ENCODE data around the gene NFKBIA.
"Not testable (repeated sequence)": the region's sequence is repeated elsewhere in the genome, so short reads cannot be mapped to it uniquely, and the experiment has no call there.

The NFKBIA gene

DNA sequence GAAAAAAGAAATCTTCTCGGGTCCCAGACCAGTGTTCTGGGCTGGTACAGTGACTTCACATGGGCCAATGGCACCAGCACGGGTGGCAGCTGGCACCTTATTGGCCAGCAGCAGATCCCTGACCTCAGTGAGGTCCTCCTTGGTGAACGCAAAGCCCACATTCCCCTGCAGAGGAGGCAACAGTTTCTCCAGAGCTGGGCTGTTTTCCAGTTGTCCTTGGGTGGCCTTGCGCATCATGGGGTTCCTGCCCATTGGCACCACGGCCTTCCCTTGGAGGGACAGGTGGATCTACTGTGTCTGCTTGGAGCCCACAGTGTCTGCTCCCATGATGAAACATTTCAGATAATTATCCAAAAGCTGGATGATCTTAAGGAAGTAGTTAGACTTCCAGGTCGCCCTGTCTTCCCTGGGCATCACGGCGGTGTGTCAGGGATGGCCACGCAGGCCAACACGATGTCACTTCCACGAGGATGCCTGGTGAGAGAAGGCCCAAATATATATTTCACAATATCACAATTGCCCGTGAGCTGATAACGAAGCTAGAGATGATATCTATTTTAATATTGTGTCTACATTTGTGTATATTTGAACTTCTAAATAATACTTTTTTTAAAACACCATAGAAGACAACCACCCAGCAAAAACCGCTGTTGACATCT is 15.8 kb downstream of the NFKBIA start:
- DNase-seq: no peak

DNA sequence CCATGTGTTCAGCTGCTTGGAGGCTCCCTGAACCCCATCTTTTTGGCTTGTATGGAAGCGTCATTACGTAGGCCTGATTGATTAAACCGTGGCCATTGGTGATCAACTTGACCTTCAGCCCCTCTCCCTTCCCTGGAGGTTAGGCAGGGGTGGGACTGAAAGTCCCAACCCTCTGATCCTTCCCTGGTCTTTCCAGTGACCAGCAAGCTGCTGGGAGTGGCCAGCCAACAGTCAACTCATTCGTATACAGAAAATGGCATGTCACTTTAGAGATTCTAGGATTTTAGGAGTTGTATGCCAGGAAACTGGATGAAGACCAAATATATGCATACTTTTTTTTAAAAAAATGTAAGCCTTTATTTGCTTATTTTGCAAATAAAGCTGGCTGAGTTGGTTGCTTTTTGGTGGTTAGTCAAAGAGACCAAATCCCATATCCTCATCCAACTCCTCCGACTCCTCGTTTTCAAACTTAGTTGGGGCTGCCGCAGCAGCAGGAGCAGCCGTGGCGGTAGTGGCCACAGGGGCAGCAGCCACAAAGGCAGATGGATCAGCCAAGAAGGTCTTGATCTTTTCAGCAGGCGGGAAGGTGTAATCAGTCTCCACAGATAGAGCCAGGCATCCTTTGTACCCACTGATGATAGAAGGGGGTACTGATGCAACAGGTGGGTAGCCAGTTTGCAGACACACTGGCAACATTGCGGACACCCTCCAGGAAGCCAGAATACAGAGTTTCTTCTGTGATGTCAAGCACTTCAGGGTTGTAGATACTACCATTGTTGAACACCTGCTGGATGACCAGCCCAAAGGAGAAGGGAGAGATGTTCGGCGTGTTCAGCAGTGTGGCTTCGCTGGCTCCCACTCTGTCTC is 16.6 kb downstream of the NFKBIA start:
- no peak for DNase-seq

DNA sequence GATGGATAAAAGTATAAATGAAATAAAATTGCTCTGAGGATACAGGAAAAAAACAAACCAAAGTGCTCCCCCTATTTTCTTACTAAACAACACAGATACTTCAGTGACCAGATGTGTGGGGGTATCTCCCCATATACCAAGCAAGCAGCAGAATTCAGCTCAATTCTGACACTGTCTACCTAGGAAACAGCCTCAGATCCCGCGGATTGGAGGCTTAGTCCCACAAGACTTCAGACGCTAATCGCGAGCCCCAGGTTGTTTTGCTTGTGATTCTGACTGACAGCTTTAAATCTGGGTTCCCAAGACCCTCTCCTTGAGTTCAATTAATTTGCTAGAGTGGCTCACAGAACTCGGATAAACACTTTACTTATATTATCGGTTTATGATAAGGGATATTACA is 17.3 kb downstream of the NFKBIA start:
- DNase-seq: no peak

DNA sequence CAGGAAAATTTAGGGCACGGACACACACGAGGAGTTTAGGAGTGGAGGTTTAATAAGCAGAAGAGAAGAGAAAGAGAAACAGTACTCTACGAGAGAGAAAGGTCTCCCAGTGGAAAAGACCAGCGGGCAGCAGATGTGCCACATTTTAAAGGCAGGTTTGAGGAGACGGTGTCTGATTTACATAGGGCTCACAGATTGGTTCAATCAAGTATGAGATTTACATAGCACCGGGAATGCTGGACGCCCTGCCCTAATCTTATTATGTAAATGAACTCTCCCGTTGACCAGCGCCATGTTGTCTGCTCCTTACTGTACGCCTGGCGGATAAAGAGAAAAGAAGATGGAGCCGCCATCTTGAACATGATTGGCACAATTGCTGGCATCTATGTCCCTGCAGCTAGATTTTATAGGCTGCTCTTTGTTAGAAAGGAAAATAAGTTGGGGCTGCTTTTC is 17.9 kb downstream of the NFKBIA start:
- DNase-seq: no peak

DNA sequence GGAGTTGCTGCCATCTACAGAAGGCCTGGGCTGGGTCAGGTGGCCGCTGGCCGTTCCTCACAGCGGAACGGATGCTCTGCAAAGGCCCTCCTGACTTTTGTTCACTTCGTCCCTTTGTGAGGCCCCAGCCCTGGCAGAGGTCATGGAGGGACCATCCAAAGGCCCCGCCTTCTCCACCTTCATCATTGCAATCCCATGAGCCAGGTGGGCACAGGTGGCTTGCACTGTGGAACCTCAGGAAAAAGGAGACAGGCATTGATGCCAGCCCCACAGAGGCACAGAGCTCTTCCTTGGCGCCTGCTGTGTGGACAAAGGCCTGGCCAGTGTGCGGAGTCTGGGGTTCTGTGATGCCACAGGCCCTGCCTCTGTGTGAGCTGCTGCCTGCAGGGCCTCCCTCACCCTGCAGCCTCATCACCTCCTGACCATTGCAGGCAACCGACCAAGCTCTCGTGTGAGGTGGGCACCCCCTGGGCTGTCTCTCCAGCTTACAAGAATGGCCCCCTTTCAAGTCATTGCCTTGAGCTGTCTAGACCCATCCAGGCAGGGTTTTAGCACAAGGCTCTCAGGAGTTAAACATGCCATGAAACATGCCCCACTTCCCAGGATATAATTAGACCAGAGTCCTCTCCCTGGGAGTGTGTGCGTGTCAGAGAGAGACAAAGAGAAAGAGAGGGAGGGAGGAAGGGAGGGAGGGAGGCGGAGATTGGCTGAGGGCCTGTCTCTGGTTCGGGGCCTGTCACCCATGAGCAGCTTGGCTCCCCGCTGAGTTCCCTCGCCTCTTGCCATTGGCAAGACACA is 19.3 kb downstream of the NFKBIA start:
- DNase-seq: no peak

DNA sequence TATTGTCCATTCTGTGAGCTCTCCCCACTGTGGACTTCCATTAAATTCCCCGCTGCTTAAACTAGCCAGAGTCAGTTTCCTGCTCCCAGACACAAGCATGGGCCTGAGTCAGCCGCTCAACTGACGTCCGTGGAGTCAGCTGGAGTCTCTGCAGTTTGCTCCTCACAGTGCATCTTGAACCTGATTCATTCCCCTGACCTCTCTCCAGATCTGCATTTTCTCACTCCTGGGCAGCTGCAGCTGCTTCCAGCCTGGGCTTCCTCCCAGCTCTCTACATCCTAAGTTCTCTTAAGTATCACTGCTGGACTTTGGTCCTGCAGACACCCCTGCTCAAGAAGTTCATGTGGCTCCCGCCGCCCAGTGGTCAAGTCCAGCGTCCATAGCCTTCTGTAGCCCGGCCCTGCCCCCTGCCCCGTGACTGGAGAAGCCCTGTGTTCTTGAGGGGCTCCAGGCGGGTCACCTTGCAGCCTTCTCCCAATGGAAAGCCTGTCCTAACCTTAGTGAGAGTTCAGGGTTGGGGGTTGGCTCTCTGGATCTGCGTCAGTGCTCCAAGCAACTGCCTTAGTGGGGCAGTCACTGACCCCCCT is 20.0 kb downstream of the NFKBIA start:
- DNase-seq: no peak

DNA sequence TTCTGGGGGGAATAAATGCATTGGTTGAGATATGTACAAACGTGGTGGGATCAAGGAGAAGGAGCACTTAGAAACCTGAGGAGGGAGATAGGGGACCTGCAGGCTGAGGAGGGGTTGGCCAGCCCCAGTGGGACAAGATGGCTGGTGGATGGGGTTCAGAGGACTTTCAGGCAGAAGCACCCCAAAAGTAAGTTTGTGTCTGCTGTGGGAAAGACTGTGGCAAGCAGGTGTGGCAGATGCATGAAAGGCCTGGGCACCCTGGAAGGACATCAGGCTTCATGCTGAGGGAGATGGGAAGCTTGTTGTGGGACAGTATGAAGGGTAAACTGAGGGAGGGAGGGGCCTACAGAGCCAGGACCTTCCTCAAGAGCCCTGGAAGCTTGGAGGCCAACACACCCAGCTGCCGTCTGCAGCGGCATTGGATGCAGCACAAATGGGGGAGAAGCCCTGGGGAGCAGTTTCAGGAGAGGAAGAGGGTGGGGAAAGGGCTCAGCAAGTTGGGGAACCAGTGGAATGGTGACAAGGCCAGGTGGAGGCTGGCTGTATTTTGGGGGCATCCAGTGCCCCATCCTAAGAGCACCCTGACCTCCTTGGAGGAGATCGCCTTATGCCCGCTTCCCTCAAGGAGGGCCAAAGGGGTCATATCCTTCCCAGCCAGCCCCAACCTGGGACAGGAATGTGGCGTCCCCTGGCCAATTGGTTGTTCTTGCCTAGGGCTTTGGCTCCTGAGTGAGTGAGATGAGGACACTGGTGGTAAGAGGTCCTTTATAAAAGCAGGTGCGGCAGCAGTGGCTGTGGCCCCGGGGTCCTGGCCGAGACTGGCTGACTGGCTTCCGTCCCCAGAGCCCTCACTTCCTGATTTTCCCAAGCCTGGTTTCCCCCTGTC is 20.7 kb downstream of the NFKBIA start:
- DNase-seq: no peak

DNA sequence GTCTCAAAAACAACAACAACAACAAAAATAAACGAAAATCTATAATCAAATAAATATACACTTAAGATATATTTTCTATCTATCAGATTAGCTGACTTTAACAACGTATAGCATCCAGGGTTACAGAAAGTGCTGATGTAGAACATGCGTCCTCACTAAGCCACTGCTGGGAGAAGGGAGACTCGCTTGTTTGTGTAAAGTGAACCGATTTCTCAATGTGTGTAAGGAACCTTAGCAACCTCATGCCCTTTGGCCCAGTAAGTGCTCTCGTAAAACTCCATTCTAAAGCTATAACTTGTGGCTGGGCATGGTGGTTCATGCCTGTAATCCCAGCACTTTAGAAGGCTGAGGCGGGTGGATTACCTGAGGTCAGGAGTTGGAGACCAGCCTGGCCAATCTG is 23.8 kb downstream of the NFKBIA start:
- DNase-seq: no peak

DNA sequence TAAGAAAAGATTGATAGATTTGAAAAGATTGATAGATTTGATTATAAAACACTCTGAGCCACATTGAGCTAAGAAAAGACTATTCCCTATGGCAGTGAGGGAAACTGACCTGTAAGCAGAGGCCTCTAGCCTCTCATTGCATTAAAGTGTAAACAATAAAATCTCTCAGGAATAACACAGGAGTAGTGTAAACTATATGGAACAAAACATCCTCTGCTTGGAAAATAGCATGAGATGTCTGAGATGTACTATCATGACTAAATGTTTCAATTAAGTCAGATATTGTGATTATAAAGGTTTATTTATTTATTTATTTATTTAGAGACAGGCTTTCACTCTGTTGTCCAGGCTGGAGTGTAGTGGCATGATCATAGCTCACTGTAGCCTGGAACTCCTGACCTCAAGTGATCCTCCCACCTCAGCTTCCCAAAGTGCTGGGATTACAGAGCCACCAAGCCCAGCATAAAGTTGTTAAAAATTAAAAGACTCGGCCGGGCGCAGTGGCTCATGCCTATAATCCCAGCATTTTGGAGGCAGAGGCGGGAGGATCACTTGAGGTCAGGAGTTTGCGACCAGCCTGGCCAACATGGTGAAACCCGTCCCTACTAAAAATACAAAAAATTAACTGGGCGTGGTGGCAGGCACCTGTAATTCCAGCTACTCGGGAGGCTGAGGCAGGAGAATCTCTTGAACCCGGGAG is 25.2 kb downstream of the NFKBIA start:
- not testable (repeated sequence) for DNase-seq

DNA sequence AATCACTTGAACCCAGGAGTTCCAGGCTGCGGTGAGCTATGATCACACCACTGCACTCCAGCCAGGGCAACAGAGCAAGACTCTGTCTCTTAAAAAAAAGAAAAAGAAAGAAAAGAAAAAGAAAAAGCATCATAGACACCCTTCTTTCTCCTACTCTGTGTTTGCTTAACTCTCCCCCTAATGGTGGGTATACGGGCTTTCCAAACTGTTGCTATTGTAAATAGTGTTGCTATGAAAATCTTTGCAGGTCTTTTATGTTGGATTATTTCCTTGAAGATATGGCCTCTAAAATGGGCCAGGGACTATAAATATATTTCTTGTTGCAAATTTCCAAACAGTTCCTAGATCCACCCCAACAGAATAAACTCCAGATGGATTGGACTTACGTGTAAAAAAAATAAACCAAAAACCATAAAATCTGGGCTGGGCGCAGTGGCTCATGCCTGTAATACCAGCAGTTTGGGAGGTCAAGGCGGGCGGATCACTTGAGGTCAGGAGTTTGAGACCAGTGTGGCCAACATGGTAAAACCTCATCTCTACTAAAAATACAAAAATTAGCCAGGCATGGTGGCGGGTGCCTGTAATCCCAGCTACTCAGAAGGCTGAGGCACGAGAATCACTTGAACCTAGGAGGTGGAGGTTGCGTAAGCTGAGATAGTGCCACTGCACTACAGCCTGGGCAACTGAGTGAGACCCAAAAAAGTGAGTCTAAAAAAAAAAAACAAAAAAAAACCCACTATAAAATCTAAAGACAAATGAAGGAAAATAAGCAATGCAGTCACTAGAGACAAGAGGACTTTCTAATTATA is 25.9 kb downstream of the NFKBIA start:
- DNase-seq: no peak

DNA sequence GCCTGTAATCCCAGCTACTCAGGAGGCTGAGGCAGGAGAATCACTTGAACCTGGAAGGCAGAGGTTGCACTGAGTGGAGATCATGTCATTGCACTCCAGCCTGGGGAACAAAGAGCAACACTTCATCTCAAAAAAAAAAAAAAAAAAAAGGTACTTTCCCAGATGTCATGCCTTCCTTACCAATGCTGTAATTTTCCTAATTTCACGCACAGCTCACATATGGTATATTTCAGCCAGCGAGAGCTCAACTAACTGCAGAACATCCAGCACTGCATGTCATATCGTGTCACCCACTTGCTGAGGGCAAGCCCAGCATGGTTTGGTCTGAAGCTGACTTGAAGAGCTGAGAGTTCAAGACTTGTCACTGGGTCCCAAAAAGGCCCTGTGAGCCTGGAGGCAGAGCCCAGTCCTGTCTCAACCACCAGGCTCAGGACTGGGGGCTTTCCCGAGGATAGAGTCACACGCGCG is 29.0 kb downstream of the NFKBIA start:
- no peak for DNase-seq

DNA sequence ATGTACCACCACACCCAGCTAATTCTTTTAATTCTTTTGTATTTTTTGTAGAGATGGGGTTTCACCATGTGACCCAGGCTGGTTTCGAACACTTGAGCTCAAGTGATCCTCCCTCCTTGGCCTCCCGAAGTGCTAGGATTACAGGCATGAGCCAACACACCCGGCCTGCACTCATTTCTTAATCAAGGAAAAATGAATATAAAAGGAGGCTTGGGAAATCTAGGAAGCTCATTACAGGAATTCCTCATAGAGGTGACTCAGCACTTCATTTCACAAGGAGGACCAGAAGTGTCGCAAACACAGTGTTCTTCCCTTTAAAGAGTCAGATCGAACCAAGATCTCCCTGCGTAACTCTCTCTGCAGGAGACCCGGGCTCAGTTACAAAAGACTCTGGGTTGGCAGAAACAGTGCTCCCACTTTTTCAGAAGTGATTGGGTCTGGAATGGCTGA is 30.3 kb downstream of the NFKBIA start:
- DNase-seq: peak; percentile 33

DNA sequence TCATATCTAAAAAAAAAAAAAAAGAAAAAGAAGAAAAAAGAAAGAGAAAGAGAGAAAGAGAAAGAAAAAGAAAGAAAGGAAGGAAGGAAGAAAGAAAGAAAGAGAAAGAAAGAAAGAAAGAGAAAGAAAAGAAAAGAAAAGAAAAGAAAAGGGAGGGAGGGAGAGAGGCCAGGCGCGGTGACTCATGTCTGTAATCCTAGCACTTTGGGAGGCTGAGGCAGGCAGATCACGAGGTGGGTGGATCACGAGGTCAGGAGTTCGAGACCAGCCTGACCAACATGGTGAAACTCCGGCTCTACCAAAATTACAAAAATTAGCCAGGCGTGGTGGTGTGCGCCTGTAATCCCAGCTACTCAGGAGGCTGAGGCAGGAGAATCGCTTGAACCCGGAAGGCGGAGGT is 31.3 kb downstream of the NFKBIA start:
- not testable (repeated sequence) for DNase-seq

DNA sequence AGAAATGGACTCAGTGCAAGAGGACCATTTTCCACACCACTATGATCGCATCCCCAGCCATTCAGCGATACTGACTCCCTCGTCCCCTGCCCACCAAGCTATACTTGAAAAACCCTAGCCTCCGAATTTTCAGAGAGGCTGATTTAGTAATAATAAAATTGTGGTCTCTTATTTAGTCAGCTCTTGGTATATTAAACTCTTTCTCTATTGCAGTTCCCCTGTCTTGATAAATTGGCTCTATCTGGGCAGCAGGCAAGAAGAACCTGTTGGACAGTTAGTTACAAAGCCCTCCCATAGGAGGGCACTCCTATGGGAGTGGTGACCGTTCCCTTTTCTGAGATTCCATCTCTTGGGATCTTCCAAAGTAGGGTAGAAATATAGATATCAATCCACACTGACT is 33.6 kb downstream of the NFKBIA start:
- DNase-seq: no peak

DNA sequence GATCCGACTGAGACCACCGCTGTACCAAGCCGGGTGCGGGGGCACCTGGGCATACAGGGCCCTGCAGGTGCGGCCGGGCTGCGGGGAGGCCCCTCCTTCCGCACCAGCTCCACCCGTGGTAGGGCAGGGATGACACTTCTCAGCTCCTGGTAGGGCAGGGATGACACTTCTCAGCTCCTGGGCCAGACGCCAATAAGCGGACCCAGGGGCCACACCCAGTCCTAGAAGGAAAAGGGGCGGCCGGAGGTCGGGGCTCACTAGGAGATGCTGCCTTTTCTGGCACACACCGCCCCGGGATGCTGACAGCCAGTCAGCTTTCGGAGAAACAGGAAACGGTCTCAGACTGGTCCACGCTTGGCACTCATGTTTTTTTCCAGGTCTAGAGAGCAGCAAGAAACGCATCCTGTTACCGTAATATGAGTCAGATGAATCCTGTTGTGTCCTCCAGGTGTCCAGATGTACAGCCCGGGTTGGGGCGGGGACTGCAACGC is 34.8 kb downstream of the NFKBIA start:
- DNase-seq: no peak

DNA sequence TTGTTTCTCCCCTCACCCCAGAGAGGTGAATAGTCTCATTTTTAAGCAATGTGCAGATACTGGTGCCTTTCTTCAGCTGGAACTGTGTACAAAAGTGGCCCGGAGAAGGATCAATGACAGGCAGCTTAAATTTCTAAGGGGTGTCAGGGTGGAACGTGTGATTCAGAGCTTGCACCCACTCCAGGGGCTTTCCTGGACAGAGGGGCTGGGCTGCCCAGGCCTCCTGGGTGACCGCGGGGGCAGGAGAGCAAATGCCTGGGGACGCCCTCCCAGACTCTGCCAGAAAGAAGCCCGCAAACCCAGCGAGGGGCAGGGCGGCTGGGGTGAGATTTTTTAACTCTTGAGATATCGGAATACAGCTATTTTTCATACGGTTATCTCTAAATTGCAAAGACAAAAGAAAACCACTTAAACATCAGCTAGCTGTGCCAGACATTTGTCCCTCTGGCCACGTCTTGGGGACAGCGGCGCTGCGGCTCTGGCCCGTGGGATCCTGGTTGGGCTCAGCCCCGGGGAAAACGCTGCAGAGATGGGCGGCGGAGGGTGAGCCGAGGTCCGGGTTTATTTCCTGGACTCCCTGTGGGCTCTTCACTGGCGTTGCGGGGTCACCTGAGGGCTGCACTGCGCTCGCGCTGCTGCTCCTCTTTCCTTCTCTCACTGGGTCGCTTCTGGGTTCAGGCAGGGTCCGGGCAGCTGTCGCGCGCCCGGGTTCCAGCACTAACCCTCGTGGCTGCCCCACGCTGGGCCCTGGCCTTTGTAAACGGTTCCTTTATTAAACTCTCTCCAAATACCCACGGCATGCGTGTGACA is 35.8 kb downstream of the NFKBIA start:
- no peak for DNase-seq

DNA sequence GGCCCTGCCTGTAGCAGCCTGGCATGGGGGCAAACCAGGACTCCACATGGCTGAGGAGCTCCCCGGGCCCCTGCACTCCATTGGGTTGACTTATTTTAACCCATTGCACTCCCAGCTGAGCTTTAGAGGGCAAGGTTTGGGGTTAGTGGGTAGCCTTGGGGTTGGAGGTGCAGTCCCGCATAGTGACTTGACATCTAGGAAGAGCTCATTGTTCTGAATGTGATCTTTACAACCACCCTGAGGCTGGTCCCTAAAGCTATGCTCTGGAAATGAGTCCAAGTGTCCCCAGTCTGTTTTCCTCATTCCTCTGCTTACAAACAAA is 36.4 kb downstream of the NFKBIA start:
- no peak for DNase-seq

DNA sequence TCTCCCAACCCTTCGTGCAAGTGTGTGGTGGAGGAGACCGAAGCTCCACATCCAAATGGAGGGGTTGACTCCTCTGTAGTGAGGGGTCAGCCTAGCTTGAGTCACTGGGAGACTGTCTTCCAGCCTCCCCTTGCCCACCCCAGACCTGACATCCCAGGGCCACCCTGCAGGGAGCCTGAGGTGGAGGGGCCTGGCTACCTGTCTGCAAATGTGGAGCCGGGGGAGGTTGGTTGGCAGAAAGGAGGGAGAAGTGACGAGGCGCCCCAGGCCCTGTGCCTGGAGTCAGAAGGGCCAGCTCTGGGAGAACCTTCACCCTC is 37.5 kb downstream of the NFKBIA start:
- no peak for DNase-seq

DNA sequence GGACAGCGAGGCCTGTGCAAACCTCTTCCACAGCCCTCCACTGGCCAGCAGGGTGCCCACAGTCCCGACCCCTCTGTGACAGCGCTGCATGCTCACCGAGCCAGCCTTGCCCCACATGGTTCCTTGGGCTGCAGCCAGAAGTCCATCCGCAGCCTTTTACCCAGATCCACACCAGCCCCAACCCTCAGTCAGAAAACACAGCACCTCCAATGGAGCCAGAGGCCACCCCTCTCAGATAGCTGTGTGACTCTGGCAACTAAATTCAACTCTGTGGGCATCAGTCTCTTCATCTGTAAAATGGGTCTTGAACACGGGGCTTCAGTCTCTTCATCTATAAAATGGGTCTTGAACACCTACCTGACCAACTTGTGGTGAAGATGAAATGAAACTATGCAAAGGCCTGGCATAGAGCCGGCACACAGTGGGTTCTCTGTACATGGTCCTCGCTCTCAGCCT is 38.0 kb downstream of the NFKBIA start:
- DNase-seq: no peak

DNA sequence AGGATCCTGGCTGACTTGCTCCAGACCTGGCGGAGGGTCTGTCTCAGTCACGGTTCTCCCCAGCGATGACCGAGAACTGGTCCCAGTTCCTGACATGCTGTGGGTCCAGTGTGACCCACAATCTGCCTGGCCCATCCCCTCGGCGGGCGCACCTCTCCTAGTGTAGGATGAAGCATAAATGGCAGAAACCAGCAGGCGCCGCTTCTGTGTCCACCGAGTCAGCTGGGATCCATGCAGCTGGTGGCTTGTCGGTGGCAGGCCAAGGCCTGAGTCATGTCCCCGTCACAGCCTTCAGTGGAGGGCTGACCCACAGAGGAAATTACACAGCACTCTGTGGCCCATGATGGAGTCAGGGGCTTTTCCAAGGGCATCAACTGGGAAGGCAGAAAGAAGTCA is 38.5 kb downstream of the NFKBIA start:
- peak; percentile 74 for DNase-seq

Data from CD4-positive, alpha-beta T cell treated with Interferon gamma for 1 hour (primary cell).